Activated T-helper 1 cell treated with Interleukin-2 at 50 U/mL for 16 hours (primary cell): Measurements from ENCODE around the gene GPATCH3.
"Not testable (repeated sequence)": the region's sequence is repeated elsewhere in the genome, so short reads cannot be mapped to it uniquely, and the experiment has no call there.

ENCODE experiments used
- DNase-seq: peaks from one replicate; pipeline ENCODE4 v3.0.0-alpha.2; 2020; ENCODE audit warnings: low read depth

The GPATCH3 gene

GRCh38 chr1:26864610-26865480 is 35.4 kb downstream of the GPATCH3 start:
- peak; percentile 94 for DNase-seq

GRCh38 chr1:26863685-26864077 is 36.6 kb downstream of the GPATCH3 start:
- DNase-seq: no peak

DNA sequence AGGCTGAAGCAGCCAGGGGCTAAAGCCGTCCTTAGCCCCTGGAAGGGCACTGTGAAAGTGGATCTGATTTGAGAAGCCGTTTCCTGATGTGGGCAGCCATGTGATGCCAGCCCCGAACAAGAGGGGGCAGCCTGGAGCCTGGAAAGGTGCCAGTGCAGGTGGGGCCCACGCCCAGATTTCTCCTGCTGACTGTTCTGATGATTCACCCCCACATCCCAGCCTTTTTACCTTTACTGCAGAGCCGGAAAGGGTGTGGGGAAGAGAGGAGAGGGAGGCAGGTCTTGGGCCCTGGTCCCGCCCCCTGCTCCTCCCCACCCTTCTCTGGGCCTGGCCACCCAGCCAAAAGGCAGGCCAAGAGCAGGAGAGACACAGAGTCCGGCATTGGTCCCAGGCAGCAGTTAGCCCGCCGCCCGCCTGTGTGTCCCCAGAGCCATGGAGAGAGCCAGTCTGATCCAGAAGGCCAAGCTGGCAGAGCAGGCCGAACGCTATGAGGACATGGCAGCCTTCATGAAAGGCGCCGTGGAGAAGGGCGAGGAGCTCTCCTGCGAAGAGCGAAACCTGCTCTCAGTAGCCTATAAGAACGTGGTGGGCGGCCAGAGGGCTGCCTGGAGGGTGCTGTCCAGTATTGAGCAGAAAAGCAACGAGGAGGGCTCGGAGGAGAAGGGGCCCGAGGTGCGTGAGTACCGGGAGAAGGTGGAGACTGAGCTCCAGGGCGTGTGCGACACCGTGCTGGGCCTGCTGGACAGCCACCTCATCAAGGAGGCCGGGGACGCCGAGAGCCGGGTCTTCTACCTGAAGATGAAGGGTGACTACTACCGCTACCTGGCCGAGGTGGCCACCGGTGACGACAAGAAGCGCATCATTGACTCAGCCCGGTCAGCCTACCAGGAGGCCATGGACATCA is 37.2 kb downstream of the GPATCH3 start, which contains the start of gene SFN:
Gene SFN, plus strand, starts transcription at position 369 of the 904 bp plus-strand sequence. Its CDS starts 64 bp downstream, at position 433.
- DNase-seq: peak; percentile 29

- DNase-seq: no peak
Measured at GRCh38 chr1:26861889-26862378, 38.3 kb downstream of the GPATCH3 start.

GRCh38 chr1:26861286-26861701 is 39.0 kb downstream of the GPATCH3 start:
- DNase-seq: no peak

- DNase-seq: no peak
Measured at GRCh38 chr1:26858891-26859640, 41.2 kb downstream of the GPATCH3 start.

DNA sequence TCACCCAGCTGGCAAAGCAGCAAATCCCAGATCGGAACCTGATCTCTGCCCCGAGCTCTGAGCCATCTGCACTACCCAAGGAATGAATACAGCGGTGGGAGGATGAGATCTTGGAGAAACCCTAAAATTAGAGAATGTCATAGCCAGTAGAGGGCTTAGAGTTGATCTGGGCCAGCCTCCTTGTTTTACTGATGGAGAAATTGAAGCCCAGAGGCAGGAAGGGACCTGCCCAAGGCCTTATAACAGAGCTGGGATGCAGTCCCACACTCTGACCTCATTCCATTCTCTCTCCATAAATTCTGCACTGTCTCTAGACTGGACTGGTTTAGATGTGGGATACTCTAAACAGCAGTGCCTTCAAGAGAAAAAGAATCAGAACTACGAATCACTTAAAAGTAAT is 42.1 kb downstream of the GPATCH3 start:
- no peak for DNase-seq

DNA sequence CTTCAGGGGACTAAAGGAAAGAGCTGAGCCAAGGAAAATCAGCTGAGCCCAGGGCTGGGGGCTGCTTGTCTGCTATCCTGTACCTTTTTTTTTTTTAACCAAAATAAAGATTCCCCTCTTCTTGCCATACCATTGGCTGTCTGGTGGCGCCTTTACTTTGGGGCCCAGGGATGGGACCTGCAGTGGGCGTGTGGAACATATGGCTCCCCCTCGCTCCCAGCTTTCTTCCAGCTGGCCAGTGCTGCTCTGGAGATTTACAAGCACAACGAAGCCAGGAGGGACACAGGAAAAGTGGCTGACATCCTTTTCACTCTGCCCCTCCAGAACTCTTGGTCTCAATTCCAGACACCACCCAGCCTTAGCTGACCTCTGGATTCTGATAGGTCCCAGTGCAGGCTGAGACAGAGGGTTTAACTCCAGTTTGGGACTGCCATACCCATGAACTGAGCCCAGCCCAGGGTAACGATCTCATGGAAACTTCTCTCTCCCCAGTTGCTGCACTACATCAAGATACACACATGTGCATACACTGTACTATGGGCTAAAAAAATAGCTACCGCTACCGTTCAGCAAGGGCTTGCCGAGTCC is 42.7 kb downstream of the GPATCH3 start:
- no peak for DNase-seq

DNA sequence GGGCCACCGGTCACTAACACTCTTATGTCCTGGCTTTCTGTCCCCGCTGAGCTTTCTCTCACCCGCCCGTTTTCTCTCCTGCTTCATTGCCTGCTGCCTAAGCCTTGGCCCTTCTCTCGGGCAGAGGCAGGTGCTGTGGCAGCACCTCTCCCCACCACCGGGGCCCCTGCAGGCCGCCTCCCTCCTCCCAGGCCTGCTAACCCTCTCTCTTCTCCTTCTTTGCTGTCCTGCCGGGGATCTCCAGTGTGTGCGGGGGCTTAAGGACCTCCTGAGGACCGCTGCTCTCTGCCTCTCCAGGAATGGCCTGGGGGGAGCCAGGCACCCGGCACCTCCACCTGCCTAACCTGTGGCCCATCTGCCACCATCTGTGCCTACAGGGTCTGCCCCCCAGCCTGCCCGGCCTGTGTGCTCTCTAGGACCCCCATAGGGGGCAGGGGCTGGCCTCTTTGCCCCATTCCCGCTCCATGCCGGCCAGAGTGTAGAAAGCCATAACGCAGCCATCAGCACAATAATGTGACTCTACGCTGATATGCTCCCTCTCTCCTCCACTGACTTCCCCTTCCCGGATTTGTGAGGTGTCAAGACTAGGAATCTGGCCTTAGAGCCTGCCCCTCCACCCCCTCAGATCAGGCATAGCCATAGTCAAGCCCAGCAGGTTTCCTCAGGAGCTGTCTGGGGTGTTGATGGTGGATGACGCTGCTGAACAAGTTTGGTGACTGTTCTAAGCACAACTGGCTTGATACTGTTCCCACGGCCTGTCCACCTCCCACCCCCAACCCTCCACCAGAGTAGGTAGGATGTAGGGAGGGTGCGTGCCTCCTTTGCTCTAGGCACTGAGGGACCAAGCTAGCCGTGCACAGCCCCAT is 43.4 kb downstream of the GPATCH3 start:
- DNase-seq: no peak

DNA sequence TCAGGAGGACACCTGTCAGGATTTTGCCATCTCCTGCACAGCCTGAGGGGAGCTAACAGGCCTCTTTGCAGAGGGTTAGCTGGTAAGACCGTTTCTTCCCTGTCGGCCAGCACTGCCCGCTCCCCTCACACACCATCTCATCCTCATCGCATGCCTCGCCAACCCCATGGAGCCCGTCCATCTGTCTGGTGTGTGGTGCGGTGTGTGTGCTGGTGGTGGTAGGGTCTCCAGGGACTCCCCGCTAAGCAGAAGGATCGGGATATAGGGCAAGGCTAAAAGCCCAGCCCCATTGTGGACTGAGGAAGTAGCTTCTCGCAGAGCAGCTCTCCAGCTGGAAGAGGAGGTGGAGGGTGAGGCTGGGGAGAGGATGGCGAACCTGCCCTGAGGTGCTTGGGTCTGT is 44.1 kb downstream of the GPATCH3 start:
- no peak for DNase-seq

- DNase-seq: no peak
Measured at GRCh38 chr1:26855636-26856035, 44.6 kb downstream of the GPATCH3 start.

DNA sequence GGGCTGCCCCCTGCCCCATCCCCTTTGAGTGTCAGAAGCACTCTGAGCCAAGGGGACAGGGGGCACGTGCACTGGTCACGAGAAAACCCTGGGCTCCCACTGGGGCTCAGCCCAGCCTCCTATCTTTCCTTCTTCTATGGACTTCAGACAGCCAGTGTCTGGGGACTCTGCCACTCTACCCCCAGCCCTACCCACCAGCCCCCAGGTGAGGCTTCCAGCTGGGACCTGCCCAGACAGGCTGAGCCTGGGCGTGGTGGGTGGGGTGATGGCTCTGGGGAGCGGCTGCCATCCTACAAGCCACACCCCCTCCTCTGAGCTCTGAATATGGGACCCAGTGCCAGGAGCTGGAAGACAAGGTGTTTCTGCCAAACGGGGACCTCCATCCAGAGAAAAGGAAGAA is 45.4 kb downstream of the GPATCH3 start:
- no peak for DNase-seq

GRCh38 chr1:26853600-26853999 is 46.7 kb downstream of the GPATCH3 start:
- no peak for DNase-seq

GRCh38 chr1:26853156-26853555 is 47.1 kb downstream of the GPATCH3 start:
- DNase-seq: peak; percentile 64

DNA sequence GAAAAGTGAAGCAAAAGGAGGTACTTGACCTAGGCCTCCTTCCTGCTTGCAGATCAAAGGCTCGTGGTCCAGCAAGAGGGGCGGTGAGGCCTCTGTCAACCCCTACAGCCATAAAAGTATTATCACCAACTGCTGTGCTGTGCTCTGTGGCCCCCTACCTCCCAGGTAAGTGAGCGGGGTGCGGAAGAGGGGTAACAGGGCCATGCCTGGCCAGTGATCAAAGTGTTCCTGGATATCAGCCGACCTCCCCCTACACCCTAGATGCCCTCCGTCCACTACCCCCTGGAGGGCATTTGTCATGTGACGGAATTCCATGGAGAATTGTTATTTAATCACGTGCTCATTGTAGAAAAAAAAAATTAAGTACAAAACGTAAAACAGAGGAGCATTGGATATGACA is 47.6 kb downstream of the GPATCH3 start:
- no peak for DNase-seq

DNA sequence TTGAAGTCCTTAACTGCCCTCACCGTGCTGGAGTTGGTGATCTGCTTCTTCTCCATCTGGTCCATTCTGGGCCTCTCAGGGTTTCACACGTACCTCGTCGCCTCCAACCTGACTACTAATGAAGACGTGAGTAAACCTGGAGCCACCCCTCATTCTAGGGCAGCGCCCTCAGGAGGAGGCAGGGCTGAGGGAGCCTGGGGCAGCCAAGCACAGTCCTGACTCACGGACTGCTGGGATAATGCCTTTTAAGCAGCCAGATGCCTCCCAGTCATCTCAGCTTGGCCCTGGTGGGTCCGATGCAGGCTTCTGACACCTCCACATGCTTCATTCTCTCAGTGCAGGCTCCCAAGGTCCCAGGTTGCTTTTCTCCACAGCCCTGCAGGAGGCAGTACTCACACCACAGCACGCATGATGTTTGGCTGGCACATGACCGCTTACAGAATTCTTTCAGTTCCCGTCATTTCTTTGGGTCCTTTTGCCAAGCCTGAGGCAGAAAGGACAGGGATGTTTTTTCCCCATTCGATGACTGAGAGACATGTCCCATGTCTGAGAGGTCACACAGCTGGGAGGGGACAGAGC is 49.1 kb downstream of the GPATCH3 start:
- no peak for DNase-seq

DNA sequence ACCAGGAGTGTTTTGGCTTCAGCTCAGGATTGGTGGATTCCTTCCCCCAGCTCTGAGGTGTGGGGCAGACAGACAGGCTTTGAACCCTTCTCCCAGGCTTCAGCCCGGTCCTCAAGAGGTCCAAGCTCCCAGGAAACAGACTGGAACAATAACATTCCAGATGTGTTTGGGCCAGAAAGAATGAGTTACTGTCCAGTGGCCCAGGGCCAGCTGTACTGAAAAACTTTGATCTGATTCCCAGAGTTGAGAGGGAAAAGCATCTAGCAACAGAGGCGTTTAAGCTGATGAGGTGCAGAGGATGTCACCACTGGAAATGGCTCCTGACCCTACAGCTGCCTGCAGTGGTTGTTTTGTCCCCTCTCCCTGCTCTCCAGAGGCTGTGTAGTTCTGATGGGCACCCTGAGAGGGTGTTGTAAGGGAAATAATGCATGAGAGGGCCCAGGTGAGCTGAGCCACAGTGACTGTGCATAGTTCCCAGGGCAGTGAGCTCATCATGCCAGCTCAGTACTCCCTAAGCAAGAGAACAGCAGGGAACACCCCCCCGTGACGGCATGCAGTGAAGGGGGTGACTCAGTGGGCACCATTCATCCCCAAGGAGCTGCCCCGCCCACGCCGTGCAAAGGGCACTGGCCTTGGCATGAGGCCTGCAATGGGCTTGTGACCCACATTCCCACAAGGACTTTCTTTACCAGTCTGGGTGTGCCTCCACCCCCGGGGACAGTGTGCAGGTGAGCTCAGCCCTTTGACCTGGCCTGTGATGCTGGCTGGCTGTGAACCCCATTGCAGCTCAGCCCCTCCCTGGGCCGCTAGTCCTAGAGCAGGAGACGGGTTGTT is 51.1 kb downstream of the GPATCH3 start:
- no peak for DNase-seq

DNA sequence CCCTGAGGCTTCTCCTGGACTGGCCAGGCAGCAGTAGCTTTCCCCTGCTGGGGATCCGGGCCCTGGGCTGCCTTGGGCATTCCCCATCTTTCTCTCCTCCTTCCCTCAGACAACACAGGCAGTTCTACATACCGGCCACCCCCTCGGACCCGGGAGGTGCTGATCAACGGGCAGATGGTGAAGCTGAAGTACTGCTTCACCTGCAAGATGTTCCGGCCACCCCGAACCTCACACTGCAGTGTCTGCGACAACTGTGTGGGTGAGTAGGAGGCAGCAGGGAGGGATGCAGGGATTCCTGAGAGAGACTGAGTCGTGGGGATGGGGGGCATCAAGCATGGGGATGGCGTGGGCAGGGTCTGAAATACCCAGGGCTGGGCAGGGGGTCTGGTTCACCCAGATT is 51.8 kb downstream of the GPATCH3 start:
- DNase-seq: no peak

DNA sequence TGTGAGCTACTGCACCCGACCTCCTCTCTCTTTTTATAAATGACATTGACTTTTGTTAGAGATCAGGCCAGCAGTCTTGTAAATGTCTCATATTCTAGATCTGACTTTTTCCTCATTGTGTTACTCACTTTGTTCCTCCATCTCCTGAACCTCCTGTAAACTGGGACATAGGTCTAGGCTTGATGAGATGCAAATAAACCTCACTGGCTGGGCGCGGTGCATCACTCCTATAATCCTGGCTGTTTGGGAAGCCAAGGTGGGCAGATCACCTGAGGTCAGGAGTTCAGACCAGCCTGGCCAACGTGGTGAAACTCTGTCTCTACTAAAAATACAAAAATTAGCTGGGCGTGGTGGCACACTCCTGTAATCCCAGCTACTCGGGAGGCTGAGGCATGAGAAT is 52.4 kb downstream of the GPATCH3 start:
- DNase-seq: not testable (repeated sequence)
